K562 (cell line): ENCODE data around the gene SRP72.

ENCODE experiments used
- CHD4 ChIP-seq: fragments of 200-600 bp; sonication (generic); IDR thresholded peaks from 3 replicates; pipeline ENCODE4 v1.6.1; 2012; ENCODE audit warnings: low read depth, mild to moderate bottlenecking, mixed read lengths, low read length, inconsistent platforms; ENCODE audit not compliant: insufficient read depth, insufficient replicate concordance, poor library complexity, severe bottlenecking
- NFRKB ChIP-seq: fragments of 450-650 bp; IDR thresholded peaks from 2 replicates; pipeline ENCODE4 v1.6.1; 2016; ENCODE audit warnings: low read depth
- POLR2A ChIP-seq: fragments of 450-650 bp; conservative IDR thresholded peaks from 2 replicates; pipeline ENCODE4 v1.6.1; 2016
- SRF ChIP-seq, 2 experiments: fragments of 250-450, 450-650 bp in 1 of 2; sonication (Bioruptor Pico) in 1 of 2; sonication (generic) in 1 of 2; formaldehyde crosslinking; IDR thresholded peaks; 2 replicates each; pipeline versions ENCODE4 v1.5.0 to v1.5.1; 2020 to 2022; ENCODE audit warnings: mild to moderate bottlenecking in 1 of 2, missing genetic modification reagents in 1 of 2
- TCF7L2 ChIP-seq: fragments of 150-350 bp; IDR thresholded peaks from 2 replicates; pipeline ENCODE4 v1.6.1; 2016; ENCODE audit warnings: low read depth, mild to moderate bottlenecking, low read length, moderate library complexity
- ZNF830 ChIP-seq: fragments of 250-450 bp; sonication (Bioruptor Pico); IDR thresholded peaks from 2 replicates; pipeline ENCODE4 v1.5.0; 2021; ENCODE audit warnings: mild to moderate bottlenecking

GRCh38 chr4:56445699-56446098 is 21.7 kb upstream of the SRP72 start:
- TF ChIP-seq TCF7L2: no peak
- no peak for TF ChIP-seq ZNF830 (CRISPR knock-in tag)
- no peak for TF ChIP-seq CHD4
- no peak for TF ChIP-seq SRF (CRISPR knock-in tag; IDR thresholded peaks at IDR 0.05)
- no peak for TF ChIP-seq NFRKB
- no peak for TF ChIP-seq POLR2A
